Activated CD4-positive, CD25-positive, alpha-beta regulatory T cell treated with anti-CD3 and anti-CD28 coated beads, Interleukin-2, amount 50 U/mL, for 24 hours (primary cell): ENCODE measurements around the gene PLA2G7.
"Not testable (repeated sequence)": the region's sequence is repeated elsewhere in the genome, so short reads cannot be mapped to it uniquely, and the experiment has no call there.

Experiments
- ATAC-seq, 2 donors: fragments of 150-1000 bp; cut with Tn5 transposase; one replicate each; pipeline ENCODE4 v1.10.0; 2021; ENCODE audit warnings: mild to moderate bottlenecking in 1 of 2, moderate library complexity in 1 of 2

PLA2G7 gene

DNA sequence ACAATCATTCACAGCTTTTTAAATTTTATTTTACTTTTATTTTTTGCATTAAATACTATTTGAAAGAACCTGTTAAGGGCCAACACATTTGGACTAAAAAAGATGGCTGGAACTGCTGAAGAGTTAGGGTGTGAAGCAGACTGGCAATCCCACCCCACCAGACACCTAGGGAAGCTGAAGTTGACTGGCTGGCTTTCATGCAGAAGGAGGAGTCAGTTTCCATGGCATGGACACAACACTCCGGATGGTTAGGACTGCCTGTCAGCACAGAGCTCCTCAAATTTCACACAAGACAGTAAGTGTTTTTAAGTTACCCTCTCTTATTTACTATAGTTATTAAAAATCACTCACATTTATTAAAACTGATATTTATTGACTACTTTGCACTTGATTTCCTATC lies 11.5 kb upstream of the PLA2G7 start, which contains the start of gene ANKRD66:
TSS of gene ANKRD66 (plus strand) at position 238 of the 400 bp plus-strand sequence. CDS start 5,016 bp downstream, outside the sequence.
- ATAC-seq, result no peak

DNA sequence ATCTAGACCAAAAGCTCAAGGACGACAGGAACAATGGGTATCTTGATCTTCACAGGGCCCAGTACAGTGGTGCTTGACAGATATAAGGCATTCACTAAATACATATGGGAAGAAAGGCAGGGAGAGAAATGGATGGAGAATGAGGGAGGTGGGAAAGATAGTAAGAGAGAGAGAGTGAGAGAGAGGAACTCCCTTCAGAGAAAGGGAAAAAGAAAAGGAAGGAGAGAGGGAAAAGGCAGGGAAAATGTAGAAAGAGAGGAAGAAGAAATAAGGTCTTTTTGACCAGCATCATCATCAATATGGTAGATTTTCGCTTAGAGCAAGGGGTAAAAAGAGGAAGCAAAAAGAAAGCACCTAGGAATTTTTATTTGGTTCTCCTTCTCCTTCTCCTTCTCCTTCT lies 10.8 kb upstream of the PLA2G7 start:
- ATAC-seq, result no peak

DNA sequence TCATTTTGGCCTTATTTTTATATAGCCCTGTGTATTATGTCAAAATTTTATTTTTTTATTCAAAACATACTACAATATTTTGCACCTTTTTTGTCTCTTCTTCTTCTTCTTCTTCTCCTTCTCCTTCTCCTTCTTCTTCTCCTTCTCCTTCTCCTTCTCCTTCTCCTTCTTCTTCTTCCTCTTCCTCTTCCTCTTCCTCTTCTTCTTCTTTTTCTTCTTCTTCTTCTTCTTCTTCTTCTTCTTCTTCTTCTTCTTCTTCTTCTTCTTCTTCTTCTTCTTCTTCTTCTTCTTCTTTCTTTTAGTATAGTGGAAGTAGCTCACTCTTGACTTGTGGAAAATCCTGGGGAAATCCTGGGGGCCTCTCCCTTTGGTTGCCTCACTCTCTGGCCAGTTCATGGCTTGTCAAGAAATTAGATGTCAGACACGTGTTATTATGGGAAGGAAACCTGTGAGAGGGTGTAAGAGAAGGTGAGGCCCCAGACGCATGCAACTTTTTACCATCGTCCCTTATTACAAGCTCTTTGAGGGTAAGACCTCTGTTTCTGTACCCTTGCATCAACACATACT lies 9.1 kb upstream of the PLA2G7 start:
- ATAC-seq, result not testable (repeated sequence)

DNA sequence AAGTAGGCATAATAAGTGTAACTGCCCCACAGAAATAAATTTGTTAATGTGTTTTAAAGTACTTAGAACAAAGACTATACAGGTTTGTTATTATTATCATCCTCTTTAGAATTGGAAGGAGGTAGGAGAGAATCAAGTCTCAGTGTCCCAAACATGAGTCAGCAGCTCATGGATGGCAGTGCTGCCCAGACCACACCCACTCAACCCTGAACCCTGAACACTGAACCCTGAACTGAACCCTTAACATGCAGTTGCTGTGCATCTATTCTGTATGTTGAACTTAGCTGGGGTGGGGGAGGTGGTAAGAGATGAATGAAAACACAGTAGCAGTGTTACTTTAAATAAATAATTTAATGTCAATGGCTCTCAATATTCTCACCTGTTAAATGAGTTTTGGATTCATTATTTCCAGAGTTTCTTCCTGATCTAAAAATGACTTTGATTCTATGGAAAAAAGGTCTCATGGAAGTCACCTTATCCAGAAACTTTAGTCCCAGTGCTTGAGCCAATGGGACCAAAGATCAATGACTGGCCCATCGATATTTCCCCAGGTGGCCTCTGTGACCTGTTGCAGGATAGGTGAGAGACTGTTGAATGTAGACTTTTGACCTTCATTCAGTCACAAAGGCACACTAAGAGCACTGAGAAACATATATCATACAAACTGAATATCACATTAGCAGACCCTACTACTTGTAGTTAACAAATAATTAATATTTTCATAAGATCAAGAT lies 8.4 kb upstream of the PLA2G7 start:
- no peak for ATAC-seq

DNA sequence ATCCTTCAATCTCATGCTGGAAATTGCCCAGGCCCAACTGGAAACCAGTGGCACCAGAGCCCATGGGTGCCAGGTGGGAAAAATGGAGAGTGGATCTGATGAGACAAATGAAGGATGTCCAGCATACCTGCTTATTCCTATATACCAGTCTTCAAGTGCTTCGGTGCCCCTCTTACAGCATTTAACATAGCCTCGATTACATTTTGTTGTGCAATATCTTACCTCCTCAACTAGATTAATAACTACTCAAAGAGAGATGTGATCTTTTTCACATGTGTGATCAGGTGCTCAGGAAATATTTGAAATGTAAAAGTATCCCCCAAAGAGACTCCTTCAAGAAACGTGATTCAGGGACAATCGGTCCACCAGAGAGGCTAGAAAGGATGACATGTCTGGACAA lies 6.7 kb upstream of the PLA2G7 start:
- no peak for ATAC-seq

DNA sequence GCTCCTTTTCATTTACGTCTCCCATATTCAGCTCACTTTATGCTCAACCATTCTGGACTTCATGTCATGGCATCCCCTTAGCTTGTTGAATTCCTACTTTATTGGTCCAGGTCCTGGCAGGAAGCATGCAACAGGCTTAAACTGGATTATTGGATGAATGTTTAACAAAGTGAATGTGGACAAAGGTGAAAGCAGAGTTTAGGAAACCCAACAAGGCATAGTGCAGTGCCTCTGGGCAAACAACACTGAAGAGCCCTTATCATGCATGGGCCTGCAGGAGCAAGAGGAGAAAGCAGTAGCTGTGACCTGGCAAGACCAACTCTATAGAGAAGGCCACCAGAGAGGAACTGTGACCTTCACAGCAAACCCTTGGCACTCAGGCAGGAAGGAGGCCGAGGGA lies 6.3 kb upstream of the PLA2G7 start:
- ATAC-seq, result no peak

DNA sequence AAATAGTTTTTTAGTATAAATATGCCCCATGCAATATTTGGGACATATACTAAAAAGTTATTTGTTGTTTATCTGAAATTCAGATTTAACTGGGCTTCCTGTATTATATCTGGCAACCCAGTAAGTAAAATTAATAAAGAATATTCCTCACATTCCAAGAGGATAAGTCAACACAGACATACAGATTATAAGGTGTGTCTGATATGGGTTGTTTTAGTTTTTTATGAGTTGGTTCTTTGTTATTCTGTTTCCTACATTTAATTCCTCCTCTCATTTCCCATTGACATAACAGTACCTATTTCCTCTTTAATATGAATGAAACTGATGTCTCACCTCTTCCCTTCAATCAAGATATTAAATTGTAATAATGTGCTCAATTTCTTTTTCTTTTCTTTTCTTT lies 1.7 kb upstream of the PLA2G7 start:
- ATAC-seq, result no peak

DNA sequence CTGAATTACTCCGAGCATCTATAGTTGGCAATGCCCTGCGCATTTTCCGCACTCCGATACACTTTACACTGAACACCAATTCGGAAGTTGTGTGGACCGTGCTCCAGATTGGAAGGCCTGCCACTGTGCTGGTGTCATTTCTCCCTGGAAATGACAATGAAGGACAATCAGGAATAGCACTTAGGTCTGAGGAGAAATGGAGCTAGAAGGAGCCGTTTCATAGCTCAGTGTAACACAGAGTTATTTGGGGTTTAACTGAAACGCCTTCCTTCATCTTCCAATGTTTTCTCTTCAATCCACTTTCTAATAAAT lies 501 bp upstream of the PLA2G7 start:
- no peak for ATAC-seq

DNA sequence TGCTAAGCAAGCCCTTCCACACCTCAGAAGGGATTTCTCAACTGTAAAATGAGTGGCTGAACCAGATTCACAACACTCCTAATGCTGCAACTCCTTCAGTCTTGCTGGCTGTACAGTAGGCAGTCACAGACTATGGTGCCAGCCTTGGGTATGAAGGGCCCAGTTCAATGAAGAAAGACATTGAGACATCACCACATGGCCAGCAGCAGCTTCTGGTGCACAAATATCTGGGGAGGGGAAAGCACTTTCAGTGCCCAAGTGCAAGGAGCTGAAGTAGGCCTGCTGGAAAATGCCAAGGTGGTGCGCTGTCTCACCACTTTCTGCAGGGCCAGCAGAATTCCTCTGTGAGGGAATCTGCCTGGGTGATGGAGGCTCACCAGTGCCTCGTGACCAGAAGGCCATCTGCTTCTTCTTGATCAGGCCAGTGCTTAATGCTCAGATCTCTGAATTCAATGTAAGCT lies 1.8 kb downstream of the PLA2G7 start:
- no peak for ATAC-seq

DNA sequence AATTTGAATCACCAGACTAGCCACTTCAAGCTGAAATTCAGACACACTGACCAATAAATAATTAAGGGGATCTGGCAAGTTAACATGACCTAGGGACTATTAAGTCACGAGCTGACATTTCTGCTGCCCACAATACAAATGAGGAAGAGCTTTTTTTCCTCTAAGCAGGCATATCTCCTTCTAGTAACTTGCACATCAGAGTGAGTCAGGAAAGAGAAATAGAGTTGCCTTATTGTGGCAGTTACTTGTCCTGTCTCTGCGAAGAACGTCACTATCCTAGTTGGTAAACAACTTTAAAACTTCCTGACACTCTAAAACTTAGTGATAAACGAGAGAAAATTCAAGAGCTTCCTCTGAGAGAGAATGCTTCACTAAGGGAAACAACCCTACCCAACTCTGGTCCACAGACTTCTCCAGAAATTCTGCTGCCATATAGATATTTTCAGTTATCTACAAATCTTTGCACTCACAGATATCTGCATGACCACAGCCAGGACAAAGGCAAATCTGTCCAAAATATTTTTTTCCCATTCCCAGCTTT lies 4.2 kb downstream of the PLA2G7 start:
- no peak for ATAC-seq

DNA sequence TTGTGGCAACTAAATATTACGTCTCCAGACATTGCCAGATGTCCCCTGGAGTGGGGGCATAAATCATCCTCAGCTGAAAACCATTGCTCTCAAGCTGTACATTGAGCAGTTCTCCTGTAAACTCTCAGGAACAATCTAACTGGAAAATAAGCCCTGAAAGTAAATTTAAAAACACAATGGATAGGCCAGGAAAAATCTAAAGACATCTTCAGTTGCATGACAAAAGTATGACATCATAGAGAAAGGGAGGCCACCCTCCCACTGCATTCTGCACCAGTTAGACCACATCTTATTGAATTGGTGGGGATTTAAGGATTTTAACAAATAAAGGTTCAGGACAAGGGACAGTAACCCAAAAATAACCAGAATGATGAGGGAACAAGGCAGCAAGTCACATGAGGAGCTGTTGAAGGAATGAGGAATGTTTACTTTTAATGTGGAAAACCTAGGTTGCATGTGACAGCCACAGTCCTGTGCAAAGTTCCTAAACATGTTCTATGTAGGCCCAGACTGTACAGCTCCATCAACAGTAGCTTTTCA lies 5.3 kb downstream of the PLA2G7 start:
- ATAC-seq, result no peak

DNA sequence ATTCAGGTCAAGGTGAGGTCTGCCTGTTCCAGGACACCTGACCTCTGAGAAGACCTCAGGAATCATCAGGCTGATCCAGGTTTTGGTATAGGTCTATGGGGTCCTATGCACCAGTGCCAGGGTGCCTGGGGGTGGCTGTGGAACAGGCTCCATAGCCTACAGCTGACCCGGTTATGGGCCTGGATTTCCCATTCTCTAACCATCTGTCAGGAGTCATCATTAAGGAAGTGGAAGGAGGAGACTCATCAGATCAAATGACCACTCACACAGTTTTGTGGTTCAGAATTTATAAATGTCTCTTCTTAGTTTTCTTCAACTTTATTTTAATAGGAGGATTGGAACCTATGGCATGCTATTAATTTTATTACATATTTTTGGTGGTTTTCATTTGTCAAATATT lies 14.8 kb downstream of the PLA2G7 start:
- peak in 1 of 2 donors; percentile 30 for ATAC-seq

DNA sequence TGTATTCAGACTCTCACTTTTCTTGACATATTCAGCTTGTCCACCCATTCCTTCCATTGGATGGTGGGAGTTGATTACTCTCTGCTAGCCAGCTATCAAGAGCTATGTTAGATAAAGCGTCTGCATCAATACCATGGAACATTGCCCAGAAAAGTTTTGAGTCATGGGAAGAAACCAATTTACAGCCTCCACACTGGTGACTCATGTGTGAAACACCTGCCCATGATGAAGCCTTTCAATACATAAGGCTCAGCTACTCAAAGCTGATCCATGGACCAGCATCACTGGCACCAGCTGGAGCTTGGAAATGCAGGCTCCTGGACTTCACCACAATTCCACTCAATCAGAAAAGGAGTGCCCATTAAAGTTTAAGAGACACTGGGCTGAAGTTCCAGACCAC lies 16.1 kb downstream of the PLA2G7 start:
- no peak for ATAC-seq

DNA sequence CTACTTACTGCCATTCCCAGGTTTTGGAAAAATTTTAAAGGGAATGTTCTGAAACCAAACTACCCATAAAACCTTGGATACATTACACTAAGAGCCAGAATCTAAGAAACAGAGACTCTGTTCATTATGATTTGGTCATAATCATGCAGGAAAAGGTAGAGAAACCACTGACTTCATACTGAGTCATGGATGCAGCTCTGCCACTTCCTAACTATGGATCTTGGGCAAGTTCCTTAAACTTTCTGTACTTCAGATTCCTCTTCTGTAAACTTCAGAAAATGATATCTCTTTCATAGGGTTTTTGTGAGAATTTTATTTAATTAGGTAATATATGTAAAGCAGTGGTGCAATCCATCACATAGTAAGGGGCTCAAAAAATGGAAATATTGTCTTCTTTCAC lies 20.0 kb downstream of the PLA2G7 start:
- ATAC-seq, result no peak

DNA sequence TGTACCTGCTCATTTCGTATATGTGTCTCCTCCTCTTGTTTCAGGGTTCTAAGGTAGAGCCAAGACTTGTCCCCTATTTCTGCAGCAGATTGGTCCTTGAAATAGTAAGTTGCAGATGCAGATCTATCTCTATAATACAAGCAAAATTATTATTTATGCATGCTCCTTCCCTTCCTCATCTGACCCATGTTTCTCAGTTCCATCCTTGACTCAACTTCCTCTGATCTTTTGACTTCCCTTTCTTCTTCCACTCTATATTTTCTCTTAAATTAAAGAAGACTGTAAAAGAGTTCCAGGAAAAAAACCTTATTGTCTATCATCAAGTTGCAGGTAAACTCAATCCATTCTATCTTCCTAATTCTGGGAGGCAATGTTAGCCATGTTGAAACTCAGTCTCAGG lies 23.7 kb downstream of the PLA2G7 start:
- ATAC-seq, result no peak

DNA sequence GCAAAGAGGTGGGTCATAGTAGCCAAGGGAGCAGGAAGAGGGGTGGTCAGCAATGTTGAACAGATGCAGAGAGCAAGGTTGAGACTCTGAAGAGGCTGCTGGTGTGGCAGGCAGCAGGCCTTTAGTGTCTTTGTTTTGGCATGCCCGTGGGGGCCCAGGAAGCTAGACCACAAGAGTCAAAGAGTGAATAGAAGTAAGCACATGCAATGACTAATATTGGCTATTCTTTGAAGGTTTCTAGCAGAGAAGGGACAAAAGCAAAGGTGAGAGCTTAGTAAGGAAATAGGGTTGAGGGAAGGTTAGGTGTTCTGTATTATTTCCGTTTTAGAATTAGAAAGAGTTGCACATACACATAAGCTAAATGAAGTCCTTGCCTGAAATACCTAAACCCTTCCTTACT lies 28.7 kb downstream of the PLA2G7 start:
- no peak for ATAC-seq

DNA sequence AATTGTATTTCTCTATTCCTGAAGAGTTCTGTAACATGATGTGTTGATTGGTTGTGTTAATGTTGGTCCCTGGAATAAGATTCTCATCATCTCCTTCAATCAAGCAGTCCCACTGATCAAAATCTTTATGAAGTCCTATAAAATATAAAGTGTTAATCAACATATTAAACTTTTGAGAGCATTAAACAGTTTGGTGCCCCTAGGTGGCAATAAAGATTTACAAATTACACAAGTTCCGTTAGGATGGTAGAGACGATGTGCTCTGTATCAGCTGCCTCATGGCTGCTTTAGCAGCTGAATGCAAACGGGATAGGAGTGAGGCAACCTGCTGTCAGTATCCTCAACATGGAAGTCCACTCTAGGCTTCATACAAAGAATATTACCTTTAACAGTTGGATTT lies 30.6 kb downstream of the PLA2G7 start:
- ATAC-seq, result no peak

DNA sequence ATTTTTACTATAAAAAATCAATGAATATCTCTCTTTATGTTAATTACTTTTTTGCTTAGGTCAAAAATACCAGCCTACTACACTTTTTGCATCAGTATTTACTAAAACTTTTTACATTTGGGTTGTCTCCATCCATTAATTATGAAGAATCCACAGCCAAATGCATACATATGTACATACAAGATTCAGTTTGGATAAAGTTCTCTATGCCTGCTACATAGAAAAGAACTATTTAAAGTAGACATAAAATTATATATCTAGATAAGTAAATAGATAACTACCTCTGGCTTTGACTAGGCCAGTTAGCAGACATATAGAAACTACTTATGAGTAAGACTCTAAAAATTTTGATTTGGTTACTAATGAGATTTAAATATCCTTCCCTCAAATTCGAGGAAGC lies 35.2 kb downstream of the PLA2G7 start:
- no peak for ATAC-seq

DNA sequence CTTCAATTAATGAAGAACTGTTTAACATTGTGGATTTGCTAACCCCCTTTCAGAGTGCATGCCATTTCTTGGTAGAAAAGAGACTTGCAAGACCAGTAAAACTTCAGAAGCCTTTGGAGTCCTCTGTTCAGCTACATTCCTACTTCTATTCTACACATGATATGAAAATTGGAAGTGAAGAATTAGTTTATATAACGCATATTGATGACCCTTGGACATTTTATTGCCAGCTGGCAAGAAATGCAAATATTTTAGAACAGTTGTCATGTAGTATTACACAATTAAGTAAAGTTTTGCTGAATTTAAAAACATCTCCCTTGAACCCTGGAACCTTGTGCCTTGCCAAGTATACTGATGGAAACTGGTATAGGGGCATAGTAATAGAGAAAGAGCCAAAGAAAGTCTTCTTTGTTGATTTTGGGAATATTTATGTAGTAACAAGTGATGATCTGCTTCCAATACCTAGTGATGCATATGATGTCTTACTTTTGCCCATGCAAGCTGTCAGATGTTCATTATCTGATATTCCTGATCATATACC lies 44.2 kb downstream of the PLA2G7 start:
- ATAC-seq, result no peak

DNA sequence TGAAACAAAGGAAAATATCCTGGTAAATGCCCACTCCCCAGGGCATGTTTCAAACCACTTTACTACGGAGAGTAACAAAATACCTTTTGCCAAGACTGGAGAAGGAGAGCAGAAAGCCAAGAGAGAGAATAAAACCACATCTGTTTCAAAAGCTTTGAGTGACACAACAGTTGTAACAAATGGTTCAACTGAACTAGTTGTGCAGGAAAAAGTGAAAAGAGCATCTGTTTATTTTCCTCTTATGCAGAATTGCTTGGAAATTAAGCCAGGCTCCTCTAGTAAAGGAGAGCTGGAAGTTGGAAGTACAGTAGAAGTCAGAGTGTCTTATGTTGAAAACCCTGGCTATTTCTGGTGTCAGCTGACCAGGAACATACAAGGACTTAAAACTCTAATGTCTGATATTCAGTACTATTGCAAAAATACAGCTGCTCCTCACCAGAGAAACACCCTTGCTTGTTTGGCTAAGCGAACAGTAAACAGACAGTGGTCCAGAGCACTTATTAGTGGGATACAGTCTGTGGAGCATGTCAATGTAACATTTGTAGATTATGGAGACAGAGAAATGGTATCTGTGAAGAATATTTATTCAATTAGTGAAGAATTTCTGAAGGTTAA lies 44.9 kb downstream of the PLA2G7 start:
- ATAC-seq, result no peak

DNA sequence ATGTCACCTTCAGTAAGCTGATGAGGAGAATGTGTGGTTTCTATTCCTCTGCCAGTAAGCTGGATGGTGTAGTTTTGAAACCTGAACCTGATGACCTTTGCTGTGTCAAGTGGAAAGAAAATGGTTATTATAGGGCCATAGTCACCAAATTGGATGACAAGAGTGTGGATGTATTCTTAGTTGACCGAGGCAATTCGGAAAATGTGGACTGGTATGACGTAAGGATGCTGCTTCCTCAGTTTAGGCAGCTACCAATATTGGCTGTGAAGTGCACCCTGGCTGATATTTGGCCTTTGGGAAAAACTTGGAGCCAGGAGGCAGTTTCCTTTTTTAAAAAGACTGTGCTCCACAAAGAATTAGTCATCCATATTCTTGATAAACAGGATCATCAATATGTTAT lies 45.5 kb downstream of the PLA2G7 start:
- no peak for ATAC-seq

DNA sequence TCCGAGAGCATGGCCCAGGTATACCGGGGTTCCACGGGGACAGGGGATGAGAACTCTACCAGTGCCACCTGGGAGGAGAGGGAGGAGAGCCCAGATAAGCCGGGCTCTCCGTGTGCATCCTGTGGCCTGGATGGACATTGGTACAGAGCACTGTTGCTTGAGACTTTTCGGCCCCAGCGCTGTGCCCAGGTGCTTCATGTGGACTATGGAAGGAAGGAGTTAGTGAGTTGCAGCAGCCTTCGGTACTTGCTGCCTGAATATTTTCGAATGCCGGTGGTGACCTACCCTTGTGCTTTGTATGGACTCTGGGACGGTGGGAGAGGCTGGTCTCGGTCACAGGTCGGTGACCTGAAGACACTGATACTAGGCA lies 46.2 kb downstream of the PLA2G7 start:
- ATAC-seq, result no peak

DNA sequence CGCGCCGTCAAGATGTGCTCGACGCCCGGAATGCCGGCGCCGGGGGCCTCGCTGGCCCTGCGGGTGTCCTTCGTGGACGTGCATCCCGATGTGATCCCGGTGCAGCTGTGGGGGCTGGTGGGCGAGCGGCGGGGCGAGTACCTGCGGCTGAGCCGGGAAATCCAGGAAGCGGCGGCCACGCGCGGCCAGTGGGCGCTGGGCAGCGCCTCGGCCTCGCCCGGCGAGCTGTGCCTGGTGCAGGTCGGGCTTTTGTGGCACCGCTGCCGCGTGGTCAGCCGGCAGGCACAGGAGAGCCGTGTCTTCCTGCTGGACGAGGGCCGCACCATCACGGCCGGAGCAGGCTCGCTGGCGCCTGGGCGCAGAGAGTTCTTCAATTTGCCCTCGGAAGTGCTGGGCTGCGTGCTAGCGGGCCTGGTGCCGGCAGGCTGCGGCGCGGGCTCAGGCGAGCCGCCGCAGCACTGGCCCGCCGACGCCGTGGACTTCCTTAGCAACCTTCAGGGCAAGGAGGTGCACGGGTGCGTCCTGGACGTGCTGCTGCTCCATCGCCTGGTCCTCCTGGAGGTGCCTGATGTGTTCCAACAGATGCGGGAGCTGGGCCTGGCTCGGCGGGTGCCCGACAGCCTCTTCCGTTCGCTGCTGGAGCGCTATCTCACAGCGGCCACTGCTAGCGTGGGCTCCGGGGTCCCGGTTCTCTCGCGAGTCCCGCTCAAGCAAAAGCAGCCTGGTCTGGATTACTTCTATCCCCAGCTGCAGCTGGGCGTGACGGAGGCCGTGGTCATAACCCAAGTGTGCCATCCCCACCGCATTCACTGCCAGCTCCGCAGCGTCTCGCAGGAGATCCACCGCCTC lies 46.8 kb downstream of the PLA2G7 start:
- no peak for ATAC-seq
